ENCODE measurements around the gene ARFGEF2.

- TF ChIP-seq CTCF (IDR thresholded peaks at IDR 0.05), result no peak
- TF ChIP-seq POLR2A (IDR thresholded peaks at IDR 0.05), result no peak
- TF ChIP-seq EP300 (IDR thresholded peaks at IDR 0.05), result no peak
Measured at GRCh38 chr20:48892049-48892470, 29.5 kb upstream of the ARFGEF2 start.
